PC-9 (cell line): Measurements from ENCODE around the gene CEP112.

Source experiments
- EZH2 ChIP-seq: fragments of 200-600 bp; sonication (generic); IDR thresholded peaks from 2 replicates; pipeline ENCODE4 v1.8.0; 2017; ENCODE audit warnings: antibody characterized with exemption, low read depth
- TF ChIP-seq, protein P1 (sequence below): fragments of 200-600 bp; sonication (generic); conservative IDR thresholded peaks from 2 replicates; pipeline ENCODE4 v1.6.1; 2017; ENCODE audit warnings: mixed run types, antibody characterized with exemption, mild to moderate bottlenecking, moderate library complexity

DNA sequence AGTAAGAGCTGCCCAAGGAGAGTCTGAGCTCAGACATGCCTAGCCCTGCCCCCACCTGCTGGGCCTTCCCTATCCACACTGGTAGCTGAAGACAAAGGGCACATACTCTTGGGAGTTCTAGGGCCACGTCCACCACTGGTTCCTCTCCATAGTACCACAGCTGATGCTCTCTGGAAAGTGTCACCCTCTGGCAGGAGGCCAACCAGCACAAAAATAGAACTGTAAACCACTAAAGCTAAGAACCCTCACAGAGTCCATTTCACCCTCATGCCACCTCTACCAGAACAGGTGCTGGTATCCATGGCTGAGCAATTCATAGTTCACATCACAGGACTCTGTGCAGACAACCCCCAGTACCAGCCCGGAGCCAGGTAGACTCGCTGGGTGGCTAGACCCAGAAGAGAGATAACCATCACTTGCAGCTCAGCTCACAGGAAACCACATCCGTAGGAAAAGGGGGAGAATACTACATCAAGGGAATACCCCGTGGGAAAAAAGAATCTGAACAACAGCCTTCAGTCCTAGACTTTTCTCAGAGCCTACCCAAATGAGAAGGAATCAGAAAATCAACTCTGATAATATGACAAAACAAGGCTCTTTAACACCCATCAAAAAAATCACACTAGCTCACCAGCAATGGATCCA lies 115.3 kb downstream of the CEP112 start:
- TF ChIP-seq, protein P1, sequence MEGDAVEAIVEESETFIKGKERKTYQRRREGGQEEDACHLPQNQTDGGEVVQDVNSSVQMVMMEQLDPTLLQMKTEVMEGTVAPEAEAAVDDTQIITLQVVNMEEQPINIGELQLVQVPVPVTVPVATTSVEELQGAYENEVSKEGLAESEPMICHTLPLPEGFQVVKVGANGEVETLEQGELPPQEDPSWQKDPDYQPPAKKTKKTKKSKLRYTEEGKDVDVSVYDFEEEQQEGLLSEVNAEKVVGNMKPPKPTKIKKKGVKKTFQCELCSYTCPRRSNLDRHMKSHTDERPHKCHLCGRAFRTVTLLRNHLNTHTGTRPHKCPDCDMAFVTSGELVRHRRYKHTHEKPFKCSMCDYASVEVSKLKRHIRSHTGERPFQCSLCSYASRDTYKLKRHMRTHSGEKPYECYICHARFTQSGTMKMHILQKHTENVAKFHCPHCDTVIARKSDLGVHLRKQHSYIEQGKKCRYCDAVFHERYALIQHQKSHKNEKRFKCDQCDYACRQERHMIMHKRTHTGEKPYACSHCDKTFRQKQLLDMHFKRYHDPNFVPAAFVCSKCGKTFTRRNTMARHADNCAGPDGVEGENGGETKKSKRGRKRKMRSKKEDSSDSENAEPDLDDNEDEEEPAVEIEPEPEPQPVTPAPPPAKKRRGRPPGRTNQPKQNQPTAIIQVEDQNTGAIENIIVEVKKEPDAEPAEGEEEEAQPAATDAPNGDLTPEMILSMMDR, result no peak
- TF ChIP-seq EZH2, result no peak
